DMS79 (cell line): ENCODE measurements around the gene TMEM235.
"Not testable (repeated sequence)": the region's sequence is repeated elsewhere in the genome, so short reads cannot be mapped to it uniquely, and the experiment has no call there.

ENCODE experiments used
- DNase-seq: peaks from one replicate; lab custom pipeline; 2025; lab: John Stamatoyannopoulos, UW

Gene TMEM235

DNA sequence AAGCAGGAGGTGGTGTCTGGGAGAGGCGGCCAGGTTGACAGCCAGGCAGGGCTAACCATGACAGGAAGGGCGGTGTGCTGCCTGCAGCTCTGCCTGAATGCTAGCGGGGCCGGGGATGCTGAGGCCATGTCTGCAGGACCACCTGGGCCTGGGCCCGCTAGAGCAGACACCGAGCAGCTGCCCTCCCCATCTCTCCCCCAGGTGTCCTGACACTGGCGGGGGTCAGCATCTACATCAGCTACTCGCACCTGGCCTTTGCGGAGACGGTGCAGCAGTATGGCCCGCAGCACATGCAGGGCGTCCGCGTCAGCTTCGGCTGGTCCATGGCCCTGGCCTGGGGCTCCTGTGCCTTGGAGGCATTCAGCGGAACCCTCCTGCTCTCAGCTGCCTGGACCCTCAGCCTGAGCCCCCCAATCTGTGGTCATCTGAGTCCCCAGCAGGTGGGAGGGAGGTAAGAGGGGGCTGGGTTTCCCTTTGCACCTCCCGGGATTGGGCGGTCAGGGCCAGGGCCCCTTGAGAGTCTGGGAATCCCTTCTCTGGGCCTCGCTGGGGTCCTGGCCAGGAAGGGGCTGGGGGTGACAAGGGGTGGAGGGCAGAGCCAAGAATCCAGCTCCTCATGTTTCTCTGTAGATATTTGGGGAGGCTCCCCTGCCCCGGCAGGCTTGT lies 7.5 kb downstream of the TMEM235 start:
- DNase-seq = no peak

- no peak for DNase-seq
These were observed 8.1 kb downstream of the TMEM235 start for GRCh38 chr17:78239489-78239931.

GRCh38 chr17:78240012-78240655 lies 8.7 kb downstream of the TMEM235 start:
- DNase-seq = no peak

DNA sequence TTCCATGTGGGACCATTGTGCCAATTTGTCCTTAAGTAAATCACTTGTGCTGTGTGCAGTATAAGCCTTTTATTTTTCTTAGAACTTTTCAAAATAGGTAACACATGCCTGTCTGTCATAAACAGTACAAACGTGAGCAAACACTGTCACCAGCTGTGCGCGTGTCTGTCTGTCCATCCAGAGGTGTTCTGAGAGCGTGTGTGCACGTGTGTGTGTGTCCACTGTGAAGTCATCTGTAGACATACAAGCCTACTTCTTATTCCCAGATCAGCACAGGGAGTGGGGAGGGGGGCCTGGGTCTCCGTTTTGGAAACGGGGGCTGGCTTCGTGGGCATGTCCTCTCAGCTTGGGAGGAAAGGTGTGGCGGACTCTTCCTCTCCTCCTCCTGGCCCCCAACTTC lies 9.4 kb downstream of the TMEM235 start:
- DNase-seq = no peak

- DNase-seq = no peak
These were observed 10.0 kb downstream of the TMEM235 start for GRCh38 chr17:78241277-78242023.

GRCh38 chr17:78242024-78242742 lies 10.8 kb downstream of the TMEM235 start:
- DNase-seq = no peak

- DNase-seq = no peak
These were observed 15.9 kb downstream of the TMEM235 start for GRCh38 chr17:78247304-78247703.

DNA sequence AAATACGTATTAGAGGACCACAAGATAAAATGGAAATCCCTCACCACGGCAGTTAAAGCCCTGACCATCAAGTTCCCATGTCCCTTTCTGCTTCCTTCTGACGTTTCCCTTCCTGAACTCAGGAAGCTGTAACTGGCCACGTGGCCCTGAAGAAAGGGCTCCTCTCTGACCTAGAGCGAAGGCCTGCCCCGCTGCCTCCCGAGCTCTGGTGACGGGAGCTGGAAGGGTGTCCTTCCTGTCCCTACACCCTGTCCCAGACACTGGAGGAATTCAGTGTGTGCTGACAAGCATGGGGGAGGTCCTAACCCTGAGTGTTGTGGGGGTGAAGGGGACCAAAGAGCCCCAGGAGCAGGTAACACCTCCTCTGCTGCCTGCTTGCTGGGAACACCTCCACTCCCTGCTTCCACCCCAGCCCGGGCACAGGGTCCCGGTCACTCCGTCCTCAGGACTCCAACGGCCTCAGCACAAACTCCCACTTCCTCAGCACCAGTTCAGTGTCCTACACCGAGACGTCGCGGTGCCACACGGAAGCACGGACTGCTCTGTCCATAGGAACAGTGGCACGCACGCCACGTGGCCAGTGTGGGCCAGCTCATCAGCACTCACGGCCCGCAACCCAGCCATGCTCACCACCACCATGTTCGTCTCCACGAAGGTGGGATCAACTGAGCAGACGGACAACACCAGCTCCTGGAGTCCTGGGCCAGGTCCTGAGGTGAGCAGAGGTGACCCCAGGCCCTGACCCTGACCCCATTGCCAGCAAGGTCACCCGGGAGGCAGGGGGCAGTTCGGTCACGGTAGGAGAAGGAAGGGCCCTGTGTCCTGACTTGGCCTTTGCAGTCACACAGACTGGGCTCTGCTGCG lies 16.9 kb downstream of the TMEM235 start:
- DNase-seq = no peak

- no peak for DNase-seq
These were observed 17.8 kb downstream of the TMEM235 start for GRCh38 chr17:78249074-78249817.

- DNase-seq = no peak
These were observed 18.7 kb downstream of the TMEM235 start for GRCh38 chr17:78249818-78250806.

GRCh38 chr17:78250891-78251772 lies 19.7 kb downstream of the TMEM235 start:
- peak; percentile 20 for DNase-seq

DNA sequence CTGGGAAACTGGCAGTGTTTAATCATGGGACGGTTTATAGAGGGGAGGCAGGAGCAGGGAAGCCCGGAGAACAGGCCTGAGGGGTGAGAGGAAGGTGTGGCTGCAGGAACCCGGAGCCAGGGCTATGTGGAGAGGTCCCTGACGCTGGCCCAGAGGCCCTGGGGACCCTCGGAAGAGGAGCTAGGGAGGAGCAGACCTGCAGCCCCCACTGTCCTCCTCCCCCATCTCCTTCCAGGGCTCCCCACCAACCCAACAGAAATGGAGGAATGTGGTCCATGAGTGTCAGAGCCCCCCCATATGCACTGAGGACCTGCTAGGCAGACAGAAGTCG lies 20.3 kb downstream of the TMEM235 start:
- DNase-seq = no peak

GRCh38 chr17:78252111-78252634 lies 20.7 kb downstream of the TMEM235 start:
- no peak for DNase-seq

DNA sequence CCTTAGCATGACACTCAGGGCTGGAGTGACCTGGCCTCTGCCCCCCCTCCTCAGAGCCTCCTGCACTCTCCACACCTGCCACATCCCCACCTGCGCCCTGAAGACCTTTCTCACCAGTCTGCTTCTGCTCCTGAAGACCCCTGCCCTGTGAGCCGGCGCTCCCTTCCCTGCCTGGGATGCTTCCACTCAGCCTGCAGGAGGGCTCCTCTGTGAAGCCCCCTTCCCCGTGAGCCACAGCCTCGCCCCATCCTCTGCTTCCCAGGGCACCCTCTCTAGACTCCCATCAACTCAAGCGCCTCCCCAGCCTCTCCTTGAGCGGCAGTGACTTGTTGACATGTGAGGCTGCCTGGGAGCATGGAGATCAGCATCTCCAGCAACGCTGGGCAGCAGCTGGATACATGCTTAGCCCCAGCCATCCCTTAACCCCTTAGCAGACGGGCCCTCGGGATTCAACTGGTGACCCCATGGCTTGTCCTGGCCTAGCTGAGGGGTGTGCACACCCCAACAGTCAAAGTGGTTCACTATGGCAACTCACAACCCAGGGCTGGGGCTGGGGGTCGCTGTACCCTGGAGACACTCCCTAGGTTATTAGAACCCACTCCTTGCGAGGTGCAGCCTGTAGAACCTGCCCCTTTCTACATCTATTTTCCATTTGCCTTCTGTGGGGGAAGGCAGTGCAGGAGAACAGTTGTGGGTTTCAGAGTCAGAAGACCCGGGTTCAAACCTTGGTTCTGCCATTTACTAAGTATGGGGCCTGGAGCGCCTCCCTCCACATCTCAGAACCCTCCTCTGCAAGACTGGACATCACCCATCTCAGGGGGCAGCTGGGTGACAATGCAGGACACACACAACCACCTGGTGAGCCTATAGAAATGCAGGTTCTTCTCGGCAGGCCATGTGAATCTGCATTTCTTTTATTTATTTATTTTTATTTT lies 21.5 kb downstream of the TMEM235 start:
- DNase-seq = no peak

- DNase-seq = not testable (repeated sequence)
These were observed 22.2 kb downstream of the TMEM235 start for GRCh38 chr17:78253636-78253945.

DNA sequence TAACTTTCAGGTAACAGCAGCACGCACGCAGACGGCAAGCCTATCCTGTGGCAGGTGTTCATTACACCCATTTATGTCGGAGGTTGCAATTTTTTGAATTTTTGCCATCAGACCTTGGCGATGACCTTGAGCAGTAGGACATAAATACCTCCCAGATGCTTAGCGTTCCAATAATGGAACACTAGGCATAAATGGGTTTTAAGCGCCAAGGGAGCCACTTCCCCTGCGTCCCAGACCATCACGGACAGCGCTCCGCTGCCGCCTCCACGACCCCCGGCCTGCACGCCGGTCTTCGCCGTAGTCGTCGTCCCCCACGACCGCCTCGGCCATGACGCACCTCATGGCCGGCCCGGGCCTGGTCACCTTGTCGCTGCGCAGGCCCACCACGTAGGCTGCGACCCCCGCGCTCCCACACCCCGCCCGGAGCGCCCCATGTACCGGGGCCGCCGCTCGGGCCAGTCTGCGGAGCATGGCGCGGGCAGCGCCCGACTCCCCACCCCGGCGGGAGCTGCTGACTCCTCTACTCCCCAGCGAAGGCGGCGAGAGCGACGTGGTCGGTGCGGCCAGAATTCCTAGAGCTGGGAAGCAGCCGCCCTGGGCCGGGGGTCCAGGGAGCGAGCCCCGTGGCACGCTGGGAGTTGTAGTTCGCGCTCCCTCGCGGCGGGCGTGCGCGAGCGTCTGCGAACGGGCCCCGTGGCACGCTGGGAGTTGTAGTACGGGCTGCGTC lies 22.7 kb downstream of the TMEM235 start:
- DNase-seq = peak; percentile 51
